HG02885 (cell line): ENCODE results near the gene APLF.
"Not testable (repeated sequence)": the region's sequence is repeated elsewhere in the genome, so short reads cannot be mapped to it uniquely, and the experiment has no call there.

Source experiments
- ATAC-seq: cut with Tn5 transposase; IDR thresholded peaks from one replicate; pipeline ENCODE4 v1.9.1; 2021; ENCODE audit warnings: mild to moderate bottlenecking; ENCODE audit not compliant: unreplicated experiment, poor library complexity

APLF gene

DNA sequence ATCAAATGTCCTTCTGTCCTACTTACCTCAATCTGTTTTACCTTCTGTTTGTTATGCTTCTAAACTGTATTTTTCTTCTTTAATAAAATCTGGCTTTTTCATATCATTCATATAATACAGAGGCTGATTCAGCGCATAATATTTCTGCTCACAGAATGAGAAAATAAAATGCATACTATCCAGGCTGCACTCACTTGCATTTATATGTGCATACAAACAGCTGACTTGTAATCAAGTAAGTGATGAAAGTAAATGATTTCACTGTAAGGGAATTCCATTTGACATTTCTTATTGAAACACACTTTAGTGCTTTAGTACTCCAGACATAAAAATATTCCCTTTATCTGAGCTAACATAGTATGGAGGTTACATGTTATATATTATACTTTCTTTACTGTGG lies 100.7 kb downstream of the APLF start:
- no peak for ATAC-seq

DNA sequence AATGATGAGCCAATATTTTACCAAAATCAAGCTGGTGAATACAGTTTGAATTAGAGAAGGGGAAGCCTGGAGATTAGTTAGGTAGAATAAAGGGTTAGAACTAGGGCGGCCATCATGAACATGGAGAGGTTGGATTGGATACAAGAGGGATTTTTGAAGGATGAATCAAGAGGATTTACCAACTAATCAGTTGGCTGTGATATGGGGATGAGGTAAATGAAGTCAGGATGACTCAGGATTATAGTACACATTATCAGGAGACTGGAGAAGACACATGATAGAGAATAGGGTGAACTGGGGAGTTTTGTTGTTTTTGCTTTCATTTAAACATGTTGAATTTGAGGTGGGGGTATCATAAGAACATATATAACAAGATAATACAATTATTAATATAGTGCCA lies 102.2 kb downstream of the APLF start:
- no peak for ATAC-seq

DNA sequence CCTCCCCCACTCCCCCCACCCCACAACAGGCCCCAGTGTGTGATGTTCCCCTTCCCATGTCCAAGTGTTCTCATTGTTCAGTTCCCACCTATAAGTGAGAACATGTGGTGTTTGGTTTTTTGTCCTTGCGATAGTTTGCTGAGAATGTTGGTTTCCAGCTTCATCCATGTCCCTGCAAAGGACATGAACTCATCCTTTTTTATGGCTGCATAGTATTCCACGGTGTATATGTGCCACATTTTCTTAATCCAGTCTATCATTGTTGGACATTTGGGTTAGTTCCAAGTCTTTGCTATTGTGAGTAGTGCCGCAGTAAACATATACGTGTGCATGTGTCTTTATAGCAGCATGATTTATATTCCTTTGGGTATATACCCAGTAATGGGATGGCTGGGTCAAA lies 103.0 kb downstream of the APLF start:
- not testable (repeated sequence) for ATAC-seq

DNA sequence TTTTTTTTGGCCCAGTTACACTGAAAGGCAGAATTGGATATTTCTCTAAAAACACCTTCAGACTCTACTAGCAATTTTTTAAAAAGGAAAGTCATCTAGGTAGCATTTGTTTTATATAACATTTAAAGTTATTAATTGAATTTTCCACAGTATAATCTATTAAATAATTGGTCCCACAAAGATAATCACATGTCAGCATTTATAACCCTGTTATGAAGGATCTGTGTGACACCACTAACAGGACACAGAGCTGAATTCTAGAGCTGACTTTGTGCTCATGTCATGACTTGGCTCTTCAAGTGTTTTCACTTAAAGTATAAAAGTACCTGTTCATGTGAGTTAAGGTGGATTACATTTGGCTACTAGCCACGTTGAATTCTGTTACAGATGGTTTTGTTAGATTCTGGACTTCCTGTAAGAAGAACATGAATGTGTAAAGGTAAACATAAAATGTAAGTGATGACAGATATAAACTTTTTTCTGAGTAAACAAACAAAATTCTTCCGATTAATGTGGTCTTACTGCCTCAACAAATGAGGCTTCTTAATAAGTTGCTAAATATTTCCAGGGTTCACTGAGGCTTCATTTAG lies 106.9 kb downstream of the APLF start:
- ATAC-seq = no peak

DNA sequence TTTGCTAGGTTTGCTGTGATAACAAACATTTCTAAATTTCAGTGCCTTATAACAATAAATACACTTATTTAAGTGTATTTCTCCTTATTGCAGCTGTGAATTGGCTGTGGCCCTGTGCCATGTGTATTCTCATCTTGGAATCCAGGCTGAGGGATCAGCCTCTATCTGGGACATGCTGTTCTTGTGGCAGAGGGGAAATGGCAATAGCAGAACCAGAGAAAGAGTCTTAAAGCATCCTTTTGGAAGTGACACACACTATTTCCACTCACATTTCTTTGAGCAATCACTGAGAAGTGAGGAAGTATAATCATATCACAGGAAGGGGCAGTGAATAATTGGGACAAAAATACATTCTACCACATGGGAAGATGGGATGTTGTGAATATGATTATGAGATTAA lies 109.8 kb downstream of the APLF start:
- ATAC-seq = no peak

DNA sequence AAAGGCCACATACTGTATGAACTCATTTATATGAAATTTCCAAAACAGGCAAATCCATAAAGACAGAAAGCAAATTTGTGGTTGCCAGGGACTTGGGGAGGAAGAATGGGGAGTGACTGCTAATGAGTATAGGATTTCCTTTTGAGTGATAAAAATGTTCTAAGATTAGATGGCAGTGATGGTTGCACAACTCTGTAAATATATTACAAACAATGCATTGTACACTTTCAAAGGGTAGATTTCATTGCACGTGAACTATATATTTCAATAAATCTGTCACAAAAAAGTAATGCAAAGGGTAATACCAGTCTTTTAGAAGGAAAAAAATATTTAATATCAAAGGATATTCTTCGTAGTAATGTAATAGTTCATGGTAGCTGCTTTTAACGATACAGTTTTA lies 112.3 kb downstream of the APLF start:
- ATAC-seq = no peak

- ATAC-seq = no peak
Observed at GRCh38 chr2:68588589-68588988, 121.2 kb downstream of the APLF start.

GRCh38 chr2:68589963-68590362 lies 122.6 kb downstream of the APLF start:
- no peak for ATAC-seq

DNA sequence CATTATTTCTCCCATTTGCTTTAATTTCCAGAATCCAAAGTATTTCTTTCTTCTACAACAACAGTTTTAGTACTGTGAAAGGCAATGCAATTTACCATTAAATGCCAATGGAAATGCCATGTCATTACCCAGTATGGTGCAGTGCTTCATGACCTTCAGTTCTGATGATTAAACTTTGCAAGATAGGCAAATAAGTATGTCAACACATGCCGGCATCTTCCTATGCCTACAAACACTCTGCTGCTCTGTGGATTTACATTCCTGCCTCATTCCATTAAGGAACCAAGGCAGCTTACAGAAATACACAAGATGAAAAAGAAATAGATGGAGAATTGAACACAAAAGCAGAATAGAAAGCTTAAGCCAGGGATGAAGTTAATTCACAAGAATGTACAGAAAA lies 123.3 kb downstream of the APLF start:
- ATAC-seq = no peak

GRCh38 chr2:68591225-68591624 lies 123.8 kb downstream of the APLF start:
- no peak for ATAC-seq

- no peak for ATAC-seq
Observed at GRCh38 chr2:68594041-68594440, 126.7 kb downstream of the APLF start.

DNA sequence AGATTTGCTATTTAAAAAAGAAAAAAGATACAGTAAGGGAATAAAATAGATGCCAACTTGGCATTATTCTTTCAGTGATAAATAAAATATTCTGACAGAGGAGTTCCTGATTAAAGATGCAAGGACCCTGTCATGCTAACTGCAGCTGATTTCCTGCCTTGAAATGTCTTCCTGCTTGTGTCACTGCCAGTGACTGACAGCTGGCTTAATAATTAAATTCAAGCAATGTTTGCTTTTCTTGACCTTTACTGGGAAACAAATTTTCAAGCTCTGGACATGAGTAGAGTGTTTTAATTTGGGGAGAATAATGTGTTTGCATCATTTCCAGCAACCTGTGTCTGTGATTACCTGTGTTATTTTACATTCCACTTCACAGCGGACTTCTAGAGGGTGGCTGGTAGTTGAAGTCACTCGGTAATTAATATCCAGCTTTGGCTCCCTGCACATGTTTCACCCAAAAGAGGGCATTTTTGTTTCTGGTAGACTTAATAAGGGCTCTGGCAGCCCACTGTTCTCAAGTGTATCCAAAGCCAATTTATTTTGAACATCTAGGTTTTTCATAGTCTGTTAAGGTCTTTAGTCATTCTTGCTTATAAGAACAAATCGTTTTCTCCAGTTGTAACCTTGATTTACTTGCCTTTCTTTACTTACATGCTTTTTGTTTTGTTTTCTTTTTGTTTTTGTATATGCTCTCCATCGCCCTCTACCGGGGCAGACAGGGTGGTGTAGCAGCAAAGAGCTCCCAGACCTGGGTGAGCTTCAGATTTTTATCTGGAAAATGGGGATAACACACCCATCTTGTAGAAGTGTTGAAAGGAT lies 127.5 kb downstream of the APLF start:
- ATAC-seq = peak; percentile 59

DNA sequence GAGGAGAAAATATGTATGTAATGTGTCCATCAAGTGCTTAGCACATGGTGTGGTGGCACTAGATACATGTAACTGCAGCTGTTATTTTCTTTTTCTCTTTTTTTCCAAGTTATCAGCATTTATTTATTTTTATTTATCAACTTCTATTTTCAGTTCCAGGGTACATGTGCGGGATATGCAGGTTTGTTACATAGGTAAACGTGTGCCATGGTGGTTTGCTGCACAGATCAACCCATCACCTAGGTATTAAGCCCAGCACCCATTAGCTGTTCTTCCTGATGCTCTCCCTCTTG lies 128.1 kb downstream of the APLF start:
- not testable (repeated sequence) for ATAC-seq

- ATAC-seq = not testable (repeated sequence)
Observed at GRCh38 chr2:68600495-68600894, 133.1 kb downstream of the APLF start.

DNA sequence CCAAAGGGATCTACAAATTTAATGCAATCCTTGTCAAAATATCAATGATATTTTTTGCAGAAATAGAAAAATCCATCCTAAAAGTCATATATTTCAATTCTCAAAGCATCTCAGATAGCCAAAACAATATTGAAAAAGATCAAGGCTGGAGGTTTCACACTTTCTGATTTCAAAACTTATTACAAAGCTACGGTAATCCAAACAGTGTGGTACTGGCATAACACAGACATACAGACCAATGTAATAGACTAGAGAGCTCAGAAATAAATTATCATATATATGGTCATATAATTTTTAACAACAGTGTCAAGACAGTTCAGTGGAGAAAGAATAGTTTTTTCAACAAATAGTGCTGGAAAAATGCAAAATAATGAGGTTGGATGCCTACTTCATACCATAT lies 135.7 kb downstream of the APLF start:
- no peak for ATAC-seq

DNA sequence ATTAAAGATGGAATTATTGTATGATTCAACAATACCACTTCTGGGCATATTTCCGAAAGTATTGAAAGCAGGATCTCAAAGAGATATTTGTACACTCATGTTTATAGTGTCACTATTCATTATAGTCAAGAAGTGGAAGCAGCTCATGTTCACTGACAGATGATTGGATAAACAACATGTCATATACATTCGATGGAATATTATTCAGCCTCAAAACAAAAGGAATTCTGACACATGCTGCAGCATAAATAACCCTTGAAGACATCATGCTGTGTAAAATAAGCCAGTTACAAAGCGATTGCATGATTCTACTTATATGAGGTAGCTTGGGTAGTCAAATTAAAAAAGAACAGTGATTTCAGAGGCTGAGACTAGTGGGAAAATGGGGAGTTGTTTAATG lies 136.7 kb downstream of the APLF start:
- ATAC-seq = no peak

GRCh38 chr2:68605939-68606338 lies 138.6 kb downstream of the APLF start:
- ATAC-seq = no peak

- no peak for ATAC-seq
Observed at GRCh38 chr2:68606759-68607158, 139.4 kb downstream of the APLF start.

- no peak for ATAC-seq
Observed at GRCh38 chr2:68607837-68608236, 140.5 kb downstream of the APLF start.

- no peak for ATAC-seq
Observed at GRCh38 chr2:68612765-68613519, 145.6 kb downstream of the APLF start.

GRCh38 chr2:68620772-68621171 lies 153.4 kb downstream of the APLF start:
- no peak for ATAC-seq

DNA sequence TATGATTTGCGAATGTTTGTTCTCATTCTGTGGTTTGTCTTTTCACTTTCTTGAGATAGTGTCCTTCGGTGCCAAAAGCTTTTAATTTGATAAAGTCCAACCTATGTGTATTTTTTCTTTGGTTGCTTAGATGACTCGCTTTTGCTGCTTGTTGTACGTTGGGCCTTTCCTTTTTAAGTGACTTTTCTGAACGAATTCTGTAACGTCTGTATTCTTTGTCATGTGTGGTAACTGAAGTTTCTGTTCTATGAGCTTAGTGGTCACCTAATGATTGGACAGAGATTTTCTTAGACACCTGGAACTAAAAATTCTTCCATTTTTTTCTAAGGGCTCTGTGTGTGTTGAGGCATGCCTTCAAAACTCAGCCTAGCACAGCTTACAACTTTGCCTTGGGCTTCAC lies 156.4 kb downstream of the APLF start:
- no peak for ATAC-seq
